IMR-90 (cell line): ENCODE measurements around the gene HPSE2. TPM values are rescaled to one million over a fixed set of nuclear protein-coding genes. Genes with fewer than 3 reads are reported as not detected.

Experiments used
- ATAC-seq: fragments of 200-7000 bp; cut with Tn5 transposase; 2 replicates; pipeline ENCODE4 v1.9.1; 2020; ENCODE audit warnings: low read depth, mild to moderate bottlenecking, moderate library complexity
- BruUV-seq: library from RNA; stranded (reverse); fragments of 400-500 nt; replicated peaks from 2 replicates; lab custom pipeline; 2021; lab: Mats Ljungman, UMichigan
- CTCF ChIA-PET: fragments of 300-600 bp; formaldehyde crosslinking; extraction: SDS; loops from one replicate; lab custom pipeline; 2021; ENCODE audit warnings: antibody characterized with exemption; lab: Yijun Ruan, JAX
- POLR2A ChIA-PET: fragments of 300-600 bp; sonication (Branson Sonifier 250); formaldehyde crosslinking; loops from one replicate; lab custom pipeline; 2022; ENCODE audit warnings: antibody characterized with exemption; ENCODE audit not compliant: unreplicated experiment; lab: Charles Lee
- DNase-seq: peaks from one replicate; pipeline ENCODE4 v3.0.0; 2013
- H2AFZ ChIP-seq: replicated peaks from 2 replicates; pipeline ENCODE3; 2013; ENCODE audit warnings: low read length, mild to moderate bottlenecking; ENCODE audit not compliant: poor library complexity
- H2AK5ac ChIP-seq: 2 replicates; pipeline ENCODE4 v1.6.1; 2013; ENCODE audit warnings: low read depth, low read length, inconsistent platforms
- H2AK9ac ChIP-seq: replicated peaks from 2 replicates; pipeline ENCODE3; 2013; ENCODE audit warnings: mild to moderate bottlenecking, low read depth, low read length, moderate library complexity; ENCODE audit not compliant: poor library complexity
- H2BK120ac ChIP-seq: 2 replicates; pipeline ENCODE4 v1.6.1; 2013; ENCODE audit warnings: low read depth, low read length, inconsistent platforms
- H2BK15ac ChIP-seq: 3 replicates; pipeline ENCODE4 v1.6.1; 2013; ENCODE audit warnings: low read depth, low read length, inconsistent platforms
- H2BK20ac ChIP-seq: 2 replicates; pipeline ENCODE4 v1.6.1; 2013; ENCODE audit warnings: low read depth, mild to moderate bottlenecking, inconsistent platforms, low read length, moderate library complexity
- H2BK5ac ChIP-seq: 2 replicates; pipeline ENCODE4 v1.6.1; 2013; ENCODE audit warnings: mild to moderate bottlenecking, low read depth, low read length, inconsistent platforms; ENCODE audit not compliant: poor library complexity, severe bottlenecking
- H3K14ac ChIP-seq: replicated peaks from 2 replicates; pipeline ENCODE4 v1.6.1; 2013; ENCODE audit warnings: low read depth, low read length, inconsistent platforms
- H3K18ac ChIP-seq: 2 replicates; pipeline ENCODE4 v1.6.1; 2013; ENCODE audit warnings: low read depth, low read length, control low read depth
- H3K23ac ChIP-seq: 2 replicates; pipeline ENCODE4 v1.6.1; 2013; ENCODE audit warnings: low read depth, low read length, inconsistent platforms
- H3K27ac ChIP-seq: 2 replicates; pipeline ENCODE4 v1.5.1; 2013; ENCODE audit warnings: mild to moderate bottlenecking, control low read depth, low read length; ENCODE audit not compliant: insufficient read depth
- H3K27me3 ChIP-seq: 2 replicates; pipeline ENCODE4 v1.6.1; 2013; ENCODE audit warnings: low read length; ENCODE audit not compliant: control insufficient read depth, insufficient read depth
- H3K36me3 ChIP-seq: 2 replicates; pipeline ENCODE4 v1.6.1; 2013; ENCODE audit warnings: low read length, mixed read lengths; ENCODE audit not compliant: control insufficient read depth, insufficient read depth
- H3K4ac ChIP-seq: 2 replicates; pipeline ENCODE4 v1.6.1; 2013; ENCODE audit warnings: low read depth, low read length, inconsistent platforms
- H3K4me1 ChIP-seq: 2 replicates; pipeline ENCODE4 v1.6.1; 2013; ENCODE audit warnings: low read length, mixed read lengths; ENCODE audit not compliant: control insufficient read depth, insufficient read depth
- H3K4me2 ChIP-seq: 2 replicates; pipeline ENCODE4 v1.6.1; 2013; ENCODE audit warnings: low read depth, mild to moderate bottlenecking, control low read depth, low read length, moderate library complexity
- H3K4me3 ChIP-seq: 2 replicates; pipeline ENCODE4 v1.5.1; 2013; ENCODE audit warnings: low read depth, mild to moderate bottlenecking, control low read depth, low read length, moderate library complexity; ENCODE audit not compliant: insufficient read depth
- H3K56ac ChIP-seq: 2 replicates; pipeline ENCODE4 v1.6.1; 2013; ENCODE audit warnings: low read length, inconsistent platforms; ENCODE audit not compliant: insufficient read depth; ENCODE audit errors: extremely low read depth
- H3K79me1 ChIP-seq, 2 experiments: 2 replicates each; pipeline ENCODE4 v1.6.1; 2013; ENCODE audit warnings: low read length in 2 of 2, inconsistent platforms in 1 of 2, low read depth in 1 of 2
- H3K9ac ChIP-seq: 2 replicates; pipeline ENCODE4 v1.6.1; 2013; ENCODE audit warnings: low read depth, low read length, control low read depth
- H3K9me1 ChIP-seq: 2 replicates; pipeline ENCODE4 v1.6.1; 2013; ENCODE audit warnings: low read length, inconsistent platforms; ENCODE audit not compliant: insufficient read depth
- H3K9me3 ChIP-seq: 2 replicates; pipeline ENCODE4 v1.6.1; 2013; ENCODE audit warnings: low read length; ENCODE audit not compliant: control insufficient read depth, insufficient read depth
- H4K20me1 ChIP-seq: 2 replicates; pipeline ENCODE4 v1.6.1; 2013; ENCODE audit warnings: low read length, inconsistent platforms; ENCODE audit not compliant: insufficient read depth
- H4K5ac ChIP-seq: 2 replicates; pipeline ENCODE4 v1.6.1; 2013; ENCODE audit warnings: mild to moderate bottlenecking, low read depth, low read length, control low read depth
- H4K8ac ChIP-seq, 2 experiments: 2 replicates each; pipeline ENCODE4 v1.6.1; 2013; ENCODE audit warnings: low read depth in 2 of 2, low read length in 2 of 2, control low read depth in 1 of 2, inconsistent platforms in 1 of 2
- H4K91ac ChIP-seq: 2 replicates; pipeline ENCODE4 v1.6.1; 2013; ENCODE audit warnings: low read depth, low read length, inconsistent platforms; ENCODE audit not compliant: insufficient read depth
- BHLHE40 ChIP-seq: fragments of 150-350 bp; IDR thresholded peaks from 2 replicates; pipeline ENCODE4 v1.6.1; 2016; ENCODE audit warnings: mild to moderate bottlenecking, low read depth, low read length
- CEBPB ChIP-seq: IDR thresholded peaks from 2 replicates; pipeline ENCODE4 v1.6.1; 2012; ENCODE audit warnings: low read depth, low read length, improper control_type of control experiment
- CHD1 ChIP-seq: IDR thresholded peaks from 2 replicates; pipeline ENCODE4 v1.6.1; 2012; ENCODE audit warnings: low read depth, low read length, improper control_type of control experiment
- FOS ChIP-seq: fragments of 150-350 bp; IDR thresholded peaks from 2 replicates; pipeline ENCODE4 v1.6.1; 2016; ENCODE audit warnings: low read depth, low read length
- MAFK ChIP-seq: IDR thresholded peaks from 2 replicates; pipeline ENCODE4 v1.6.1; 2012; ENCODE audit warnings: low read depth, low read length, improper control_type of control experiment
- MXI1 ChIP-seq: IDR thresholded peaks from 2 replicates; pipeline ENCODE4 v1.6.1; 2012; ENCODE audit warnings: low read depth, mild to moderate bottlenecking, low read length, moderate library complexity, borderline replicate concordance
- NFE2L2 ChIP-seq: fragments of 150-350 bp; IDR thresholded peaks from 2 replicates; pipeline ENCODE4 v1.6.1; 2016; ENCODE audit warnings: low read depth, mild to moderate bottlenecking, low read length
- RCOR1 ChIP-seq: IDR thresholded peaks from 2 replicates; pipeline ENCODE4 v1.6.1; 2012; ENCODE audit warnings: mild to moderate bottlenecking, low read length, improper control_type of control experiment; ENCODE audit not compliant: insufficient replicate concordance
- SMC3 ChIP-seq: fragments of 150-350 bp; IDR thresholded peaks from 2 replicates; pipeline ENCODE4 v1.6.1; 2016; ENCODE audit warnings: low read depth, mild to moderate bottlenecking, antibody characterized with exemption, low read length, moderate library complexity
- whole genome bisulfite sequencing, 2 experiments: methylation state at CpG; one replicate each; pipeline versions ENCODE4 v1.1.5 to v1.1.7; 2013; ENCODE audit warnings: missing lambda C conversion rate in 2 of 2; ENCODE audit not compliant: insufficient read length in 1 of 2; ENCODE audit errors: extremely low coverage in 2 of 2; 5-methylcytosine and 5-hydroxymethylcytosine counted together
- dilution Hi-C: fragments of 300-500 bp; cut with HindIII; formaldehyde crosslinking; loops from one replicate; pipeline ENCODE4 v1.14.3; 2018; ENCODE audit warnings: low sequenced_read_pairs; ENCODE audit not compliant: unreplicated experiment
- in situ Hi-C: fragments of 300-500 bp; cut with MboI; formaldehyde crosslinking; loops from 3 replicates; pipeline ENCODE4 v1.14.3; 2019; ENCODE audit warnings: low sequenced_read_pairs, inconsistent platforms, mixed read lengths
- intact Hi-C: fragments of 100-400 bp; cut with micrococcal nuclease; formaldehyde crosslinking; loops from 2 replicates; pipeline ENCODE4 v1.10.0; 2022
- polyA plus RNA-seq, 3 experiments: library from polyadenylated mRNA; depleted of rRNA; stranded (reverse); fragments of >200 nt; gene quantifications; 2 replicates each; pipeline ENCODE4 v1.2.3, GENCODE V29; 2012; ENCODE audit warnings: low replicate concordance in 1 of 3
- total RNA-seq: library from RNA; depleted of rRNA; stranded (reverse); fragments of >200 nt; gene quantifications from 2 replicates; pipeline ENCODE4 v1.2.3, GENCODE V29; 2012

Gene HPSE2
- total and polyA plus RNA-seq, 2 of the 4 experiments (the other 2 are of a cell fraction), result not detected

GRCh38 chr10:98433881-98434732 lies 801.5 kb downstream of the HPSE2 start:
- Histone ChIP-seq H3K9me3 (no peaks in the 10 kb centered on the region), H3K27me3 (no peaks in the 10 kb centered on the region), H3K18ac (no peak overlapping the region), H3K4me3 (no peak overlapping the region), H2AK9ac (no peak overlapping the region), H3K23ac (no peak overlapping the region), H2BK120ac (no peak overlapping the region; the same call in 1 of the 2 replicates), H3K4me2 (no peak overlapping the region), H3K36me3 (peaks cover 61% of the 10 kb centered on the region), H3K56ac (no peak overlapping the region), H3K9me1 (peaks cover 15% of the 10 kb centered on the region), H3K79me1 (peaks cover 3 to 7% of the 10 kb centered on the region in 2 experiments; a peak in 2 of 4 replicates), H3K27ac (no peak overlapping the region; the same call in 1 of the 2 replicates), H2BK5ac (peak overlapping the region; percentile 32), H3K4me1 (peaks cover 9% of the 10 kb centered on the region; the same call in 1 of the 2 replicates), H4K20me1 (no peaks in the 10 kb centered on the region), H4K8ac (0 out of 4 replicates have a peak overlapping the region, but pooled peaks of 1 of the 2 experiments have one; percentile 8), H2BK15ac (no peak overlapping the region), H2BK20ac (no peak overlapping the region), H2AFZ (peak overlapping the region; percentile 1), H4K5ac (no peak overlapping the region), H3K14ac (no peak overlapping the region), H4K91ac (no peak overlapping the region), H3K9ac (no peak overlapping the region), H3K4ac (no peak overlapping the region), H2AK5ac (peak overlapping the region; percentile 3; the same call in 1 of the 2 replicates)
- WGBS, 2 experiments, result 96% methylated on average over 5 of the region's 21 CpGs; no CpG with 5 or more reads in 1 of the 2 experiments
- TF ChIP-seq RCOR1 (peak; percentile 97), CHD1 (no peak), NFE2L2 (no peak), BHLHE40 (0 out of 2 replicates have a peak, but pooled peaks have one; percentile 29), SMC3 (no peak), MXI1 (no peak), FOS (peak; percentile 70), CEBPB (0 out of 2 replicates have a peak, but pooled peaks have one; percentile 8), MAFK (no peak)
- CTCF ChIA-PET, result interaction anchor here (1.6 kb wide), 1 partner anchor 8 kb away, joined by 7 read pairs; no protein-coding TSS in a partner anchor
- intact Hi-C loops, result no loop called here
- in situ Hi-C loops, result no loop called here
- POLR2A ChIA-PET, result no interaction called here
- DNase-seq (peak; percentile 84), ATAC-seq (peak; percentile 85)
- dilution Hi-C loops, result no loop called here
- BruUV-seq, result no TSS peak
